ENCODE measurements around the gene ADAMTS17.

DNA sequence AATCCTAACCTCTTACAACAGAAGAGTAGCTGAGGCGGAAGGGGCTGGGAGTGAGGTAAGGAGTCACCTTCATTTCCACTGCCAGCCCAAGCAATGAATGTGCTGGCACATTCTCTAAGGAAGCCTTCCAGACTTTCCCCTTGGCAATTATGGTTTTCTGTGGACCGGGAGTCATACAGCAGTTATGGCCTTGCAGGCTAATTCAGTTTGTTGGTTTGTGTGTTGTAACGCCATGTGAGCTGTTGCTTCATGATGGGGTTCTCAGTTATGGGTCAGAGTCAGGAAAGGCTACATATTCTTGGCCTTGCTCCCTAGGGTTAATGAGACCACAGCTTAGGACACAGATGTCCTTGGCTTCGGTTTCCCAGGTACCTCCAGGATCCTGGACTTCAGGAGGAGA lies 137.0 kb downstream of the ADAMTS17 start:
- TF ChIP-seq, protein P1, sequence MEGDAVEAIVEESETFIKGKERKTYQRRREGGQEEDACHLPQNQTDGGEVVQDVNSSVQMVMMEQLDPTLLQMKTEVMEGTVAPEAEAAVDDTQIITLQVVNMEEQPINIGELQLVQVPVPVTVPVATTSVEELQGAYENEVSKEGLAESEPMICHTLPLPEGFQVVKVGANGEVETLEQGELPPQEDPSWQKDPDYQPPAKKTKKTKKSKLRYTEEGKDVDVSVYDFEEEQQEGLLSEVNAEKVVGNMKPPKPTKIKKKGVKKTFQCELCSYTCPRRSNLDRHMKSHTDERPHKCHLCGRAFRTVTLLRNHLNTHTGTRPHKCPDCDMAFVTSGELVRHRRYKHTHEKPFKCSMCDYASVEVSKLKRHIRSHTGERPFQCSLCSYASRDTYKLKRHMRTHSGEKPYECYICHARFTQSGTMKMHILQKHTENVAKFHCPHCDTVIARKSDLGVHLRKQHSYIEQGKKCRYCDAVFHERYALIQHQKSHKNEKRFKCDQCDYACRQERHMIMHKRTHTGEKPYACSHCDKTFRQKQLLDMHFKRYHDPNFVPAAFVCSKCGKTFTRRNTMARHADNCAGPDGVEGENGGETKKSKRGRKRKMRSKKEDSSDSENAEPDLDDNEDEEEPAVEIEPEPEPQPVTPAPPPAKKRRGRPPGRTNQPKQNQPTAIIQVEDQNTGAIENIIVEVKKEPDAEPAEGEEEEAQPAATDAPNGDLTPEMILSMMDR (conservative IDR thresholded peaks at IDR 0.05), result no peak
- no peak for TF ChIP-seq ZFX (IDR thresholded peaks at IDR 0.05)
